DMS79 (cell line): Measurements from ENCODE around the gene GRIN2A.

Experiments
- DNase-seq: peaks from one replicate; lab custom pipeline; 2025; lab: John Stamatoyannopoulos, UW

The GRIN2A gene

GRCh38 chr16:9854675-9855074 lies 327.6 kb downstream of the GRIN2A start:
- DNase-seq = no peak

DNA sequence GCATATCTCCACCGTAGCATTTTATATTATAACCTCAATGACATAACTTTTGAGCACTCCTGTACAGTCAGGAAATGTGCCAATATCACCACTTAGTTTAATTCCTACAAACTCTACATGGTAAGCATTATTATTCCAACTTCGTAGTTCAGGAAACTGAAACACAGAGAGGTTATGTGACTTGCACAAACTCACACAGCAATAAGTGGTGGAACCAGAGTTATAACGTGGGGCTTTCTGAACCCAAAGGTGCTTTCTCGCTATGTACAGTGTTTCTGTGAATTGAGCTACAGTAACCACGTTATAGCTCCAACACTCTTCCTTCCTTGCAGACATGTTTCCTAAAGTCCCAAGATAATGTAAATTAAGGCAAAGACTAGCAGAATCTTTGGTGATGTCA lies 330.2 kb downstream of the GRIN2A start:
- DNase-seq = no peak

DNA sequence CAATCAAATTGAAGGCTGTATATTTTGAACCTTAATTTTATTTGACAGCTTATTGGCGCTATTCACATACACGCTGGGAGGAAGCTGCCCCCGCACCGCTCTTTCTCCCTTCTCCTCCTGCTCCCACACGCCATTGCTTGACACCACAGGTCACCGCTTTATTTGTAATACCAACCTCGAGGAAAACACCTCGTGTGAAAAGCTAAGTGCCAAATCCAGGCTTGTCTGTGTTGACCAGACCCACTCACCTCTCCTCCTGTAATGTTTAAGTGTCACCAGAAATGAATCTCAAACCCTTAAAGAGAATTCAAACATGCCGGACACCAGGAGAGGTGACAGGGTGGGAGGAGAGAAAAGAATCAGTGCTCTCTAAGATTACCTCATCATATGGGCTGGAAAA lies 331.4 kb downstream of the GRIN2A start:
- DNase-seq = no peak

DNA sequence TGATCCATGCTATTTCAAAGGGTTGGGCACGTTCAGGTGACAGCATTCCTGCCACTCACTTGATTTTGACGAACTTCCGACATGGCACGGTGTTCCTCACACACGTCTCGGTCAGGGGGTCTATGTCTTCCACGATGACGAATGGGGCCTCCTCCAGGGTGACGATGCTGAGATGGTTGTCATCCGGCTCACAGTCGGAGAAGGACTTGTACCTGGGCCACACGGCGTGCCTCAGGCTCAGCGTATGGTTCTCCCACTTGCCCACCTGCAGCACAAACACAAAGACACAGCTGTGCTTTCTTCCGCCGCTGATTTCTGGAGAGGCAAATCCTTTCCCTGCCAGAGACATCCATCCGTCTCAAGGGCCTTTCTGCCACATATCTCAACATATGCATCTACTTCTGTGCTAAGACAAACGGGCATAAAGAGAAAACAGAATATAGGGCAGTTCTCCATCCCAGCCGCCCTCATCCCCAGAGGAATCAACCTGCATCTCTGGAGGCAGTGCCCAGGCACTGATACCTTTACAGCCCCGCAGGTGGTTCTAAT lies 332.5 kb downstream of the GRIN2A start:
- DNase-seq = peak; percentile 47

DNA sequence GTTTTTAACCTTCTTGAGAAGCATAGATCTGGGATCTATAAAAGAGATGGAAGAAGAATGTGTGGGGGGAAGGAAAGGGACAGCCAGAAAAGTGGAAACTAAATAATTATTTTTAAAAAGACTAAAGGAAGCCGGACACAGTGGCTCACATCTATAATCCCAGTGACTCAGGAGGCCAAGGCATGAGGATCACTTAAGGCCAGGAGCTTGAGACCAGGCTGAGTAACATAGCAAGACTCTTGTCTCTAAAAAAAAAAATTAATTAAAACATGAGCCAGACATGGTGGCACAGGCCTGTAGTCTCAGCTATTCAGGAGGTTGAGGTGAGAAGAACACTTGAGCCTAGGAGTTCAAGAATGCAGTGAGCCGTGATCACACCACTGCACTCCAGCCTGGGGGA lies 335.1 kb downstream of the GRIN2A start:
- peak; percentile 9 for DNase-seq

- no peak for DNase-seq
Observed at GRCh38 chr16:9846362-9847099, 335.7 kb downstream of the GRIN2A start.

GRCh38 chr16:9845661-9846361 lies 336.4 kb downstream of the GRIN2A start:
- DNase-seq = no peak

DNA sequence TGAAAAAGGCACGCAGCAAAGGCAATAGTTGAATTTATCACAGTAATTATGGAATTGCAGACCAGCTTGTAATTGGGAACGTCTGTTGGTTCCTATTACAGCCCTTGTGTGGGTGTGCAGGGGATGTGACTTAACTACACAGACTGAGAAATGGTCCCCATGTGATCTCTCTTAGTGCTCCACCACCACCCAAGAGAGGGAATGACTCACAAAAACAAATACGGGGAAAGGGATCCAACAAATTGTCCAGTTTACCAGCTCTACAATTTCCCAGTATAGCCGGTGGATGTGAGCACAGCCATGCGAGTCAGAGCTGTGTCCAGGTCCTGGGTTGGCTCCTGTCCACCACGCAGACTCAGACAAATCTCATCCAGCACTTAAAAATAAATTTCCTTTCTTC lies 337.9 kb downstream of the GRIN2A start:
- no peak for DNase-seq

GRCh38 chr16:9843424-9844018 lies 338.7 kb downstream of the GRIN2A start:
- DNase-seq = no peak

GRCh38 chr16:9840761-9841665 lies 341.2 kb downstream of the GRIN2A start:
- DNase-seq = no peak

DNA sequence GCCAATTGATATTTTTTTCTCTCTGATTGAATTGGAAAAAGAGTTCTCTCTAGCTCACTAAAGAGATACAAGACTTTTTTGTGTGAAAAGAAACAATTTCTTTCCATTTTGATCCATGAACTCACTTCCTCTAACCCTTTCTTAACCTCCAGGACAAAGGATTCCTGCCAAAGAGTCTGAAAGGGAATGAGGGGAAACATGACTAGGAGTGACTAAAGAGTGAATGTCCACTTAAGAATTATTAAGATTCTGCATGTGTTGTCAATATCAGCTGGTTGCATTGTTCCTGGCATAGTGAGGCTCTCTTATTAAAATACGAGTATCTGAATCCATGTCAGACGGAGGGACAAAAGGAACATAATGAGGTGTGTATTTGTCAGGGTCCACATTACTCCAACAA lies 344.7 kb downstream of the GRIN2A start:
- DNase-seq = no peak

DNA sequence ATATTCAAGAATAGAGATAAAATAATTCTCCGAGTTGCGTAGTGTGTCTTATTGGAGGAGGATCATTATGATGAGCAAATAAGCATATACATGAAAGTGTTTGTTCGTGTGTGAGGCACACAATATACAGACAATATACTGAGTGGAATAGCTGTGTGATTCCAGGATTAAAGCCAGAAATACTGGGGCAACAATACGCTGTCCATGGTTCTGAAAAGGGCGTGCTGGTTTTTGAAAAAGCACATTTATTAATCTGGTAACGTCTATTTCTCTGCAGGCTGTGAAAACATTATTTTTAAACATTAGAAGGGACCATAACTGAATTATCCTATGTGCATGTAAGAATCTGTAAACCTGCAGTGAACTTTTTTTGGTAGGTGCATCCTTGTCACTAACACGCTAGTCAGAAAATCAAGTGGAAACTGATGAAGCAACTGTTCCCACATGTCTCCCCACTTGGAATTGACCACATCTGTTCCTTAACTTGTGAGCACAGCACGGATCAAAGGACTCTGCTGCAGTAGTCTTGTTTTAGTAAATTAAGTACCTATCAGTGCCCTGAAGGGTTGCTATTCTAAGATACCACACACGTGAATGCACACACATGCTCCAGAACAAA lies 346.0 kb downstream of the GRIN2A start:
- no peak for DNase-seq

DNA sequence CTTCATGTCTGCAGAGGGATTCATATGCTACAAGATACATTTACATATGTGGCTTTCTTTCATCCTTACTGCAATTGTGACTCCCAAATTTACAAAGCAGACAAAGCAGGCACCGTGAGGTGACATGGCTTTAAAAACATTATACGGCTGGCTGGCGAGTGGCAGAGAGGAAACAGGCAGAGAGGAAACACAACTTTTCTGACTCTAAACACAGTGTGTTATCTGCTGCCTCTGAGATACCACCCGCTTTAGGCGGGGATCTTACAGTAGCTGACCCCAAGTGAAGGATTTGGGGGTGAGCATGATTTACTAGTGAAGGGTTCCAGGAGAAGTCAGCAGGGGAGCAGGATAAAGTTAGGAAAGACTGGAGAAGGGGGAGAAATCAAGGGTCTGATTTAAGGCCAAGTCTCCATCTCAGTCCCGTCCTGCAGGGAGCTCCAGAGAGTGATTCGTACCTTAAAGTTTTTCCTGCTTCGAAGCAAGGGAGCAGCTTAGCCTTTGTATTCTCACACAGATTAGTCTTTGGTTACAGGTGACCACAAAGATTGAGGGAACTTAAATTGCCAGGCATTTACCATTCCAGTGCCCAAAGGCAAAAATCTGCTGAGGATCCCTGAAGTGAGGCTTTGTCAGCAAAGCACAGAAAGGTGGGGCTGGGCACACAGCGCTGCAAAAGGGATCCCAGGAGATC lies 355.0 kb downstream of the GRIN2A start:
- DNase-seq = no peak

- no peak for DNase-seq
Observed at GRCh38 chr16:9826656-9827055, 355.6 kb downstream of the GRIN2A start.

DNA sequence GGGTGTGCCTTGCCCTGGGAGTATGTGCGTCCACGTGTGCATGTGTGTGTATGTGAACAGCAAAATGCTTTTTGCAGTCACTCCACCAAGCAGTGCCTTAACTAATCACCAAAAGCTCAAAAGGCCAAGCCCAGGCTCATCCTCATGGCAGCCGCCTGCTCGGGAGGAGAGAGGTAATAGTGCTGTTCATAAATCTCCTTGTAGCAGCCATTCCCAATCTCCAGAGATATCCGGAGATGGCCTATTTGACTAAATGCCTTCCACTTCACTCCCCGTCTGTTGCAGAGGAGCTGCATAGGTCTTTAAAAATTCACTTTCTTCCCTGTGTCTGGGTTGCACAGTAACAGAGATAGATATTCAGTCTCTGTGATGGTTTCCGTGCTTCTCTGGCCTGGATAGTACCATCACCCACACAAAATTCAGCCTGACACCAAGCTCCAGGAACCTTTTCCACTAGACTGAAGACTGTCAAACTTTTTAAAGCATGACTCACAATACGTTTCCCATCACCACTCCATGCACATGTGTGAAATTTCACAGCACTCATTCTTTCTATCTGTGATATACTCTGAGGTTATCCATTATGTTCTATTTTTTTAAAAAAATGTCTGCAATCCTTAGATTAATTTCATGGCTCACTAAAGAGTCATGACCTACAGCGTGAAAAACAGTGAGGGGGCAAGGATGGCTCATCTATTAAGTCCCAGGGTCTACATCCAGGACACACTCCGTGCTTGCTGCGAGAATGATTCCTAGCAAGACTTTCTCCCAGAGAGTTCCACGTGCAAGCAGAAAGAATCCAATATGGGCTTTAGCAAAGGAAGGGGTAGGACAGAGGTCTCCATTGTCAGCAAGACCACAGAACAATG lies 357.8 kb downstream of the GRIN2A start:
- no peak for DNase-seq

- no peak for DNase-seq
Observed at GRCh38 chr16:9823510-9823909, 358.7 kb downstream of the GRIN2A start.

- DNase-seq = no peak
Observed at GRCh38 chr16:9821970-9822369, 360.3 kb downstream of the GRIN2A start.

DNA sequence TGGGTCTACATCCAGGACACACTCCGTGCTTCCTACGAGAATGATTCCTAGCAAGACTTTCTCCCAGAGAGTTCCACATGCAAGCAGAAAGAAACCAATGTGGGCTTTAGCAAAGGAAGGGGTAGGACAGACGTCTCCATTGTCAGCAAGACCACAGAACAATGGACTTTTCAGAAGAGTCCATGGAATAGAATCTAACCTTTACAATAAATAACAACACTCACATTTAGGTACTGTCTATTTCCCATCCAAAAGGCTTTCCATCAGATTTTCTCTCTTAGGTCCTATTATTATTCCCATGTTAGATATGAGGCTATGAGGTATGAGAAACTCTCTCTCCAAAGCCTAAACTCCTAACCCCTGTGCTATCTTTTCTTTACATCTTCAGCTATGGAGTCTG lies 360.9 kb downstream of the GRIN2A start:
- DNase-seq = no peak

DNA sequence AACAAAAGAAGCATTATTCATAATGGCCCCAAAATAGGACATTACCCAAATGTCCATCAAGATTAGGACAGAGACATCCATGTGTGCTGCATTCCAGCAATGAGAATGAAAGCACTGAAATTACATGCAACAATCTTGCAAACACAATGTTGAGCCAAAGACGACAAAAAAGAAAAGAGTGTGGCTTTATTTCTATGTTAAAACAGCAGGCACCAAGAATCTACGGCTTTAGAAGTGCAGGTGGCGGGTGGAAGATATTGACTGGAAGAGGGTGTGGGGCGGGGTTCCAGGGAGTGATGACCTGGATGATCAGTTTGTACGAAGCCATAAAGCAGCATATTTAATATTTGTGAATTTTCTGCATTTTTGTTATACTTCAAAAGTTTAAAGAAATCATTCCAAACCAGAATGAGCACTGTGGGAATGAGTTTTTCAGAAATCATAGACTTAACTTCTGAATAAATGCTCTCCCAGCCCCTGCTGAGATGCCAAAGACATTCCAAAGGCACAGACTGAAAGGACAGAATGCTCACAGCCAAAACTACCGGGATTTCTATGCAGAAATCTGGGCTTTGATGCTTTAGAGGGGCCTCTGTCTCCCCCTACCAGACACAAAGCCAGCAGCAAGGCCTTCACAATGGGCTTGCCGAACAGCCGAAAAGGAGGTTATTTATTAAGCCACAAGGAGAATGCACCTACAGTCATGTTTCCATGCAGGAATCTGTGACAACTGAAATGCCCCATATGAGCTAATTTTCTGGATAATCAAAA lies 361.6 kb downstream of the GRIN2A start:
- DNase-seq = no peak
